ENCODE results near the gene KCNN4.
"Not testable (repeated sequence)": the region's sequence is repeated elsewhere in the genome, so short reads cannot be mapped to it uniquely, and the experiment has no call there.

Gene KCNN4

DNA sequence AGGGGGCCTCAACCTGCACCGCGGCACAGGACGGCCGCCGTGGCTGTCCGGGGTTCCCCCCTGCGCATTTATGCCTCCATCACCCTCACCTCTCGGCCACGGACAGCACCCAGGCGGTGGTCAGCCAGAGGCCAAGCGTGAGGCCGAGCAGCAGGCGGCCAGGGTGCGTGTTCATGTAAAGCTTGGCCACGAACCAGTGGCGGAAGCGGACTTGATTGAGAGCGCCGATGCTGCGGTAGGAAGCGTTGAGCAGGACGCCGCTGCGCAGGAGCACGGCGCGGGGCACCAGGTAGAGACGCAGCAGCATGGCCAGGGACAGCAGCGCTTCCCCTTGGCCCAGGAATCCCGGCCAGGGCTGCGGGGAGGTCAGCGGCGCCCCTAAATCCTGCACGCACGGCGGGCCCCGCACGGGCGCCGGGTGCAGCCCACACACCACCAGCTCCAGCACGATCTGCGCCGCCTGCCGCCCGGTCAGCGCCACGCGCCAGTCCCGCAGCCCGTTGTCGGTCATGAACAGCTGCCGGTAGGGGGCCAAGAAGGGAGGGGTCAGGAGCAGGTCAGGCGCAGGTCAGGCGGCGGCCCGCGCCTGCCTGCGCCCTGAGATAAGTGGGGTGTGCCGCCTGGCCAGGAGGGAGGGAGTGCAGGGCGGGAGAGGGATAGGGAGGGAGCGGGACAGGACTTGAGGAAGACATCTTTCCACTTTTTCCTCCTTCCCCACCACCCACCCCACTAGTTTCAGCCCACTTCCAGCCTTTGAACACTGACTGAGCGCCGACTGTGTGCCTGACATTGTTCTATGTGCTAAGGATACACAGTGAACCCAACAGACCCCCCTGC is 6.5 kb downstream of the KCNN4 start:
- no peak for DNase-seq (ENCODE audit: low read depth)

DNA sequence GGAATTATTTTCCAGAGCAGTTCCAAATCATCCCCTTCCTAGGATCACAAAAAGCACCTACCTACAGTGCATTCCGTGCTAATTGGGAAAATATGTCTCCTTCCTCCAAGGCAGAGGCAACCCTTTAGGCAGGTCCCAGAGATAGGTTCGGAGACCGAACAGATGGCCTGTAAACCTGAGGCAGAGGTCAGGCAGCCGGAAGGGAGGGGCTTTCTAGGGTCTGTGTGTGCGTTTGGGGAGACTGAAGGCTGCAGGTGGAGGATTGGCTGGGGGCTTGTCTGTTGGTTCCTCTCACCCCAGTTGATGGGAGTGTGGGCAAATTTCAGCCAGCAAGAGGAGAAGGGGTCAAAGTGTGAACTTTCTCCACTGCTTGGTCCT is 7.1 kb downstream of the KCNN4 start:
- no peak for DNase-seq (ENCODE audit: low read depth)

DNA sequence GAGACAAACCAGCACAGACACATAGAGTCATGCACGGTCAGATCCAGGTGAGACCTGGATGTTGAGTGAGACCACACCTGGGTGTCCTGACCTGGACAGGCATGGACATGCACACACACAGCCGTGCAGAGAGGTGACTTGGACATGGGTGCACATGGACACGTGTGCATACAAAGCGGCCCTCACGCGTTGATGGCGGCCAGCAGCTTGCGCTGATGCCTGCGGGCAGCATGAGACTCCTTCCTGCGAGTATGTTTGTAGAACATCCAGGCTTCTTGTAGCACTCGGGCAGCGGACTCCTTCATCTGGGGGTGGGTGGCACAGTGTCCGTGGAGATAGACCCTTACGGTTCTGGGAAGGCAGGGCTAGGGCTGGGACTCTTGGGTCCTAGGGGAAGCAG is 11.5 kb downstream of the KCNN4 start:
- DNase-seq (ENCODE audit: low read depth) = no peak

DNA sequence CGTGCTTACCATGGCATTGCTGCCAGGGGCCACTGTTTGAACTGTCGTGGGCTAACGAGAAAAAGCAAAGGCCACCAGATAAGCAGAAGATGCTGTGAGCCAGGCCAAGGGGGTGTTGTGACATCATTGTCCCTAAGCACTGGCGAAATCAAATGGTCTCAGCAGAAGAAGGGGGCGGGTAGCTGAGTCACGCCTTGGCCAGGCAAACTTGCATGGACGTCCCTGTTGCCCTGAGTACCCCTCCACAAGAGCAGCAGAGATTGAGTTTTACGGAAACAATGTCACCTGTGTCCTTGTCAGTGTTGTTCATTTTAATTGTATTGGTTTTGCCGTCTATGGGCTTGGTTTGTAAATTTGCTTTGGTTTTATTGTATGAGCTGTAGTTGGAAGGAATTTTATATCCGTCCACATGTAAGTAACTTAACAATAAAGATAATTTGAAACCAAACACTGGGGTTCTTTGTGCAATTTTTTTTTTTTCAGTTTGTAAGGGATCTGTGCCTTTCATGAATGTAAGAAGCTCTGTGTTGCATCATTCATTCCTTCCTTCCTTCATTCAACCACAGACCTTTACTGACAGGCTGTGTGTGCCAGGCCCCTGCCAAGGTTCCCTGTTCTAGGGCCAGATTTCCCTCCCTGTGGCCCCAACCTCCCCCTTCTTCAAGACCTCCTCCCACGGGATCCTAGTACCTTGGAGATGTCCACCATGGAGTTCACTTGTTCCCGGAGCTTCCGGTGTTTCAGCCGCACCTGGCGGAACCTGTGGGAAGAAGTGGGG is 12.3 kb downstream of the KCNN4 start:
- no peak for DNase-seq (ENCODE audit: low read depth)

DNA sequence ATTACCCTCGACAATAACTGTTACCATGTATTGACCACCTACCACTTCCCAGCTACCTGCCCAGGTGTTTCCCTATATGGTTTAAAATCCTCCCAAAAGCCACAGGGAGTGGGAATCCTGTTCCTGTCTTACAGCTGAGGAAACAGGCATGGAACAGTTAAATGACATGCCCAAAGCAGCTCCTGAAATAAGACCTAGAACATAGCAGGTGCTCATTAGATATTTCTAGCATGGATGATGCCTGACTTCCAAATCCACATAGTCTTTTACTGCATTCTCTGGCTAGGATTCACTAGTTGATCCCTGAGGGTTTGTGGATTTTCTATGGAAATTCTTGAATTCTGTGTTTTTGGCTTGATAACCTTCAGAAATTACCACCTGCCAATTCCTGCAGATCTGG is 13.0 kb downstream of the KCNN4 start:
- DNase-seq (ENCODE audit: low read depth) = no peak

DNA sequence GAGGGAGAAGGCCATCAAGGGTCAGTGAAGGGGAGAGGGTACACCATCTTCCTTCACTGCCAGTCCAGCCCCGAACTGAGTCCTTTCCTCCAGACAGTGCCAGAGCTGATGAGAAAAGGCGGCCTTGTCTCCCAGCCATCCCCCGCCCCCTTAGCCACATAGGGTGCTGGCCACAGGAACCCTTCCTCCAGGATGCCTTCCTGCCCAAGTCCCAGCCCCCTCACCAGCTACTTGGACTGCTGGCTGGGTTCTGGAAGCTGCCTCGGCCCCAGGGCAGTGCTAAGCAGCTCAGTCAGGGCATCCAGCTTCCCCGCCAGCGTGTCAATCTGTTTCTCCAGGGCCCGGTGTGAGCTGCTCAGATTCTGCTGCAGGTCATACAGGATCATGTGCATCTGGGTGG is 13.5 kb downstream of the KCNN4 start:
- no peak for DNase-seq (ENCODE audit: low read depth)

DNA sequence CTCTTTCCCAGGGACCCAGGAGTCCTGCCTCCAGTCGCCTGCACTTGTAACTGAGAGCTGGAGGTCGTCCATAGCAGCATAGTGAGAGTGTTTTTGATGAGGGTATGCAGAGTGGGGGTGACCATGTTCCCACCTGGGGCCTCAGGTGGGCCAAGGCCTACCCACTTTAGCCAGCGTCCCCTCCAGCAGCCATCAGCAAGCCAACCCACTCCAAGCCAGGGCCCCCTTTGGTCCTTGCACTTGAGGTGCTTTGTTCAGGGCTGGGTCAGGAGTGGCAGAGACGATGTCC is 14.1 kb downstream of the KCNN4 start:
- no peak for DNase-seq (ENCODE audit: low read depth)

DNA sequence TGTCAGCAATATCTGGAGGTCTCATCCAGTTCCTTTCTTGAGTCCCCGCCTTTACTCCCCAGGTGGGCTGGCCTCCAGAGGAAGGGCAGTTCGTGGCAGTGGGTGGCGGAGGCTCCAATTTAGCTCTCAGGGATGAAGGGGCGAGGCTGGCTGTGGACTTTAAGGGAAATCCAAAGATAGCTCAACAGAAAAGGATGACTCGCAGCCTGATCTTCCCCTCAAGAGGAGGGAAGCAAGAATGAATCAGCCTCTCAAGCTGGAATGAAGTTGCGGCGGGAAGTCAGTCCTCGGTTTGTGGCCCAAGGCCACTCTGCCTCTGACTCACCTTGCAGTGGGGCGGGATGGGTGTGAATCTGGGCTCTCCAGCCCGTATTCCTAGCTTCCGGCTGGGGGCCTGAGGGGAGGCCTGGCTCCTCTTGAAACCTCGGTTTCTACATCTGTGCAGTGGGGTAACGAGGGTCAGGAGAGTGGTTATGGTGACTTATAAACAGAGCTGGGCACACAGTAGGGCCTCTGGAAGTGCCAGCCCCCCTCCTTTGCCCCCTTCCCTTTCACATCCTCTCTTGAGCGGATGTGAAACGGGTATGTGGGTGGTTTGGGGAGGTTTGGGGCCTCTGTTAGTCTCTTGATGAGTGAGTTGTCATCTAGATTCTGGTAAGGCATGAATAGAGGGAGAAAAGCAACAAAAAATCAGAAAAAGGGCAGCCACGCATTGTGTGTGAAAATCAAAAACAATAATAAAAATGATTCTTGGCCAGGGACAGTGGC is 15.5 kb downstream of the KCNN4 start:
- peak; percentile 30 for DNase-seq (ENCODE audit: low read depth)

DNA sequence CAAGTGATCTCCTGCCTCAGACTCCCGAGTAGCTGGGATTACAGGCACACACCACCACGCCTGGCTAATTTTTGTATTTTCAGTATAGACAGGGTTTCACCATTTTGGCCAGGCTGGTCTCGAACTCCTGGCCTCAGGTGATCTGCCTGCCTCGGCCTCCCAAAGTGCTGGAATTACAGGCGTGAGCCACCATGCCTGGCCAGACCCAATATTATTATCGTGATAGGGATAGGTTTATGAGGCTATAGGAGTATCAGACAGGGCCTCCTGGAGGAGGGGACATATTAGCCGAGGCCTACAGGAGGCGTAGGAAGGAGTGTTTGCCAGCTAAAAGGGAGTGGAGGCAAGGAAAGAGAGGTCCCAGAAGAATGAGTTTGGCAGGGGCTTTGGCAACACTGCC is 16.1 kb downstream of the KCNN4 start:
- DNase-seq (ENCODE audit: low read depth) = not testable (repeated sequence)

DNA sequence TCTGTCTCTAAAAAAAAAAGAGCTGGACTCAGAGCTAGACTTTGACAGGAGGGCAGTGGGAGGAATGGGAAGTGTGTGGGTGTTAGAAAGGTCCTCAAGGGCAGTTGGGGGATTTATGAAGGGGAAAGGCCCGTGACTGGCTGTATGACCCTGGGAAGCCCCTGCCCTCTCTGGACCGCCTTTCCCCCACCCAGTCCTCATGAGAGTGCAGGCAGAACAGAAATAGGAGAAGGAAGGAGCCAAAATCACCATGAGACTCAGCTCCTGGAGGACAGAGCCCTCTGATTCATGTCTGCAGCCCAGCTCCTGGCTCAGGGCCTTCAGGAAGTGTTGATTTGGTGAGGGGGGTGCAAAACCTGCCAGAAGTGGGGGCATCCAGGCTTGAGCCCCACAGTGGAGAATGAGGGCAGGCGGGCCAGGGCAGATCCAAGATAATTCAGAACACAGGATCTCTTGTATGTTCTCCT is 17.3 kb downstream of the KCNN4 start:
- no peak for DNase-seq (ENCODE audit: low read depth)

DNA sequence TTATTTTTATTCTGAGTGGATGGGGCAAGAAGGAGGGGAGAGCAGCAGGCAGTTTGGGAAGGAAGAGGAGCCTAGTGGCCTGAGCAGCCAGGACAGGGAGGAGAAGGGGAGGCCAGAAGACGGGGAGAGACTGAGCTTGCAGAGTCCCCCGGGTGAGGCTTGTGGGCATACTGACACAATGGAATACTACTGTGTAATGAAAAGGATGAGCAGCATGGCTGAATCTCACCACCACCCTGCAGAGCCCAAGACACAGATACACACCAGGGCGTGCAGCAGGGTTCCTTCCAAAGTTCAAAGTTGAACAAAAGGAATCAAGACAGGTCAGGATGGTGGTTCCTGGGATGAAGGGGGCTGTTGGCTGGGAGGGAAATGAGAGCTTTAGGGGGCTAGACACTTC is 18.0 kb downstream of the KCNN4 start:
- no peak for DNase-seq (ENCODE audit: low read depth)

DNA sequence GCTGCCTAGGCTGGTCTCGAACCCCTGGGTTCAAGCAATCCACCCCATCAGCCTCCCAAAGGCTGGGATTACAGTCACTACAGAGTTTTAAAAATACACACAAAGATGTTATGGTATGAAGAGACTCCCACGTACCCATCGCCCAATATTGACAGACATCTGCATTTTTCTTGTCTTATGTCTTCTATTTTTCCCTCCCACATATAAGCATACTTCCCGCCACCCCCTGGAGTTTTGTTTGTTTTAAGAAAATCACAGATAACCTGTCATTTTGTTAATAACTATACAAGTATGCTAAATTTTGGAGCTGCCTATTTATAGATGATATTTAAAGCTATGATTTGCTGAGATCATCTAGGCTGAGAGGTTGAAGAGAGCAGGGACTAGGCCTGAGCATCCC is 19.8 kb downstream of the KCNN4 start:
- no peak for DNase-seq (ENCODE audit: low read depth)

DNA sequence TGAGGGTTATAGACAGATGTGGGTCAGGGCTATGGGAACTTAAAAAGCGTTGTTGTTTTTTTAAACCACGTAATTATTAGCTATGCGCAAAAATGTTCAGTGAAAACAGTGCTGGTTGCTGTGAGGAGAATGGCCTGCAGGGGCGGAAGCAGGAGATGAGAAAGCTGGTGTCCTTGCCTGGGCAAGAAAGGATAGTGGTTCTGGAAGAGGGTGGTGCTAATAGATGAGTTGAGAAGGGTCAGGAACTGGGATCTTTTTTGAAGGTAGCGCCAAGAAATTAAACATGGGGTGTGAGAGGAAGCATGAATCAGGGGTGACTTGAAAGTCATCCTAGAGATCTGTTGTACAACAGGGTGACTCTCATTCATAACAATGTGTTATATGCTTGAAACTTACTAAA is 21.3 kb downstream of the KCNN4 start:
- no peak for DNase-seq (ENCODE audit: low read depth)

DNA sequence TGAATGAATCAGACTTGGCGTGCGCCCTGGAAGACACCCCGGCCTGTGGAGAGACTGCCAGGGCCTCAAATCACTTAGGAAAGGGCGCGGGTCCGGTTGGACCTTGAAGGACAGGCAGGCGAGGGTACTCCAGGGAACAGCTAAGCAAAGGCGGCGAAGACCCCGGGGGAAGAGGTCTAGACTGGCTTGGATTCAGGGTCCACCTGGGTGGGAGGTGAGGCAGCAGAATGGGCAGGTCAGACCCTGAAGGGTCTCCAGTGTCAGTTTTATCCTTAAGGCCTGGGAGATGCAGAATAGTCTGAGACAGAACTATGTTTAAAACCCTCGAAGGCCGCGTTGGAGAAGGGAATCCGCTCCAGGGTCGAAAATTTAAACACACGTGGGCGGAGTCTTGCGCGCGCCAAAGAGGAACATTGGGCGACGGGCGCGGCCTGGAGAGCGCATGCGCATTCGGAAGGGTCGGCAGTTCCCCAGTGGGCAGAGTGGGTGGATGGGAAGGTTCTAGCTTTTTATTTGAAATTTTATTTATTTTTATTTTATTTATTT is 25.4 kb downstream of the KCNN4 start:
- DNase-seq (ENCODE audit: low read depth) = peak; percentile 59

DNA sequence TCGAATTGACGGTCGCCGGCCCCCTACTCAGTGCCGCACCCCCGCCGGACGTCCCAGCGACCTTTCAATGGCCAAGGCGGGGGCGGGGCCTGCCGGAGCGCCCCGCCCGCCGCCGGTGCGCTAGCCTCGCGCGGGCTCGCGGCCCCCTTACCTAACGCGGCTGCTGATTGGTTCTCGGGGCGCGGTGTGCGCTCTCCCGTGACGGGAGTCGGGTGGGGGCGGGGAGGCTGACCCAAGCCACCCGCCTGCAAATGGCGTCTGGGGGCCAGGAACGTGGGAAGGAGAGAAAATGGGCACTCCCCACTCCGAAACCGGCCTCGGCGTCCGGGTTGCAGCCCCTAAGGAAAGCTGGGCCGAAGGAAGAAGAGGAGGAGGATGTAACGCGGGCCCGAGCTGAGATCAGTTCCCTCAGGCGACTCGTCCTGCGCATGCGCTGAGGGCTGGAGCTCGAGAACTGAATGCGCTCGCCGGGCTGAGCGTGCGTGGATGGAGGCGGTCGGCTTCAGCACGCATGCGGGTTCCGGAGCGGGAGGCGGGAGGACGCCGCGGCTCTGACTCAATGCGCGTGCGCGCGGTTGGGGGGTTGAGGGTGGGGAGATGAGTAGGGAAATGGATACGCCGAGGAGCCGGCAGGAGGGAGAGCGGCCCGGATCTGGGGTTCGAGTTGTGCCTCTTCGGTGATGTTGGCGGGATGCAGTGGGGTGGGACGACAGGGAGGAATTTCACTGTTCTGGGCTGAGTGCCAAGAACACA is 26.1 kb downstream of the KCNN4 start, which contains the start of gene SMG9:
TSS of gene SMG9 (minus strand) at position 460 of the 753 bp plus-strand sequence. CDS start 4,221 bp downstream, outside the sequence.
- peak; percentile 94 for DNase-seq (ENCODE audit: low read depth)

DNA sequence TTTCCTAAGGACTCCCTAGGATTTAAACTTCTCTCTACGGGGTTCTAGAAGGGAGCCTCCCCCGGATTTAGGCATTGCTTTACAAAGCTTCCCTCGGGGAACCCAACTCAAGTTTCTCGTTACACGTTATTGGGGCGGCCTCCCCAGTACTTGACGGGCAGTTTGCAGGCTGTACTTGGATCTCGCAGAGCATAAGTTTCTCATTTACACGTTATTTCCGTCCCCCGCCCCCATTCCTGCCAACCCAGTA is 26.6 kb downstream of the KCNN4 start:
- DNase-seq (ENCODE audit: low read depth) = no peak

DNA sequence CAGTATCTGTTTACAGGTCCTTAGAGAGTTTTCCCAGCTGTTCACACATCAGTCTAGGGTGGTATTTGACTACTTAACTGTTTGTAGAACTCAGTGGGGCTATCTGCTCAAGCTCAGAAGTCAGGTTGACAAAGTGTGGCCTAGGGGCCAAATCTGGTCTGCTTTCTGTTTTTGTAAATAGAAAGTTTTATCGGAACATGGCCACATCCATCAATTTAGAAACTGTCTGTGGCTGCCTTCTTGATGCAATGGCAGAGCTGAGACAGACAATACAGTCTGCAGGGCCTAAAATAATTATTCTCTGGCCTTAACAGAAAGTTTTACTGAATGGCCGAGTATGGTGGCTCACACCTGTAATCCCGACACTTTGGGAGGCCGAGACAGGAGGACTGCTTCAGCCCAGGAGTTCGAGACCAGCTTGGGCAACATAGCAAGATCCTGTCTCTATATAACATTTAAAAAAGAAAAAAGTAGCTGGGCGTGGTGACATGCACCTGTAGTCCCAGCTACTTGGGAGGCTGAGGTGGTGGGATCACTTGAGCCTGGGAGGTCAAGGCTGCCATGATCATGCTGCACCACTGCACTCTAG is 28.4 kb downstream of the KCNN4 start:
- DNase-seq (ENCODE audit: low read depth) = no peak

DNA sequence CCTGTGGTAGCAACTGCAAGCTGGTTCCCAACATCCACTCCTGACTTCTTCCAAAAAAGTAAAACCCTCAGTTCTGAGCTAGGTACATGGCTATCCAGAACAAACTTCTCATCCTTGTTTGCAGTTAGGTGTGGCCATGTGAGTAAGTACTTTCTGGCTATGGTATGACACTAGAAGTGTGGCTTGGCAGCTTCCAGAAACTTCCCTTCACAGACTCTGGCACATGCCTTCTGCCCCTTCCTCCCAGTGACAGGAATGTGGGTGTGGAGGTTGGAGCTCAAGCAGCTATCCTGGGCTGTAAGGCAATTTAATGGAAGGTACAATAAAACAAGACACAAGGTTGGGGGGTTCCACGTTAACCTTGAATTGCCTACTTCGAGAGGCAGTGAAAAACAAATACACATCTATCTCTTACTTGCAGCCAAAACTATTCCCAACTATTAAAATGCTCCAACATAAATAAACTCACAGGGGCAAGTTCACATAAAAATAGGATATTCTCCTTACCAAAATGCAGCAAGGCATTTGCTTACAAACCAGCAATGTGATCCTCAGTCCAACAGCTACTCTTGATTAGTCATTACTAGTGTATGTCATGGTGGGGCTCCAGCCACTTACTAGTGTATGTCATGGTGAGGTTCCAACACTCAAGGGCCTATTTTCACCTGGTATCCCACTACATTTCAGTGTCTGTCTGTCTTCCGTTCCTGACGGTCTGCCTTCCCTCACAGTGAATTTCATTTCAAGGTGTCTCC is 29.1 kb downstream of the KCNN4 start:
- DNase-seq (ENCODE audit: low read depth) = no peak

DNA sequence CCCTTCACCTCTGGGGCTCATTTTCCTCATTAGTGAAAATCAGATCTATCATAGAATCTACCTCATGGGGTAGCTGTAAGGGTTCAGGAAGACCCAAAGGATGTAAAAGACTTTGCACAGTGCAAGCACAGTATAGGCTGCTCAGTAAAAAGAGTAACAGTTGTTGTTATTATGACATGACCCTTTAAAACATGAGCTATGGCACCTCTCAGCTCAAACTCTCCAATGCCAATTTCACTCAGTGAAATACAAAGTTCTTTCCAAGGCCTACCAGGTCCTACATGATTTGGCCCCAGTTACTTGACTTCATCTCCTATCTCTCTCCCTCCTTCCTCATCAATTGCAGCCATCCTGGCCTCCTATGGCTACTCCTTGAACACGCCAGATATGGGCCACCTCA is 30.9 kb downstream of the KCNN4 start:
- no peak for DNase-seq (ENCODE audit: low read depth)

DNA sequence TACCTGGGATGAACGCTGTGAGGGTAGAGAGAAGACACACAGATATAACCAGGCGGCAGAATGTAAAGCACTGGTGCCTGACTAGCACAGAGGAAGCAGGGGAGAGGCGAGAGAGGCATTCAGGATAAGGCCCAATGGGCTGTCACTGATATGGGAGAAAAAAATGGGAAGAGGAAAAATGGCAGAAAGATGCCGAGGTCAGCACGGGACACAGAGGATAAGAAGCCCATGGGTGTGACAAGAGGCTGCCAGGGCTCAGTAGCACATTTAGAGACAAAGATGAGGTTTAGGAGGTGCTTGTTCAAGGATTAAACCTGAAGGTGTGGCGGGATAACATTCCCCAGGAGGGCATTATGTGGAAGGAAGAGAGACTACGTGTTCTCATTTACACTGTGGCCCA is 31.6 kb downstream of the KCNN4 start:
- DNase-seq (ENCODE audit: low read depth) = no peak

DNA sequence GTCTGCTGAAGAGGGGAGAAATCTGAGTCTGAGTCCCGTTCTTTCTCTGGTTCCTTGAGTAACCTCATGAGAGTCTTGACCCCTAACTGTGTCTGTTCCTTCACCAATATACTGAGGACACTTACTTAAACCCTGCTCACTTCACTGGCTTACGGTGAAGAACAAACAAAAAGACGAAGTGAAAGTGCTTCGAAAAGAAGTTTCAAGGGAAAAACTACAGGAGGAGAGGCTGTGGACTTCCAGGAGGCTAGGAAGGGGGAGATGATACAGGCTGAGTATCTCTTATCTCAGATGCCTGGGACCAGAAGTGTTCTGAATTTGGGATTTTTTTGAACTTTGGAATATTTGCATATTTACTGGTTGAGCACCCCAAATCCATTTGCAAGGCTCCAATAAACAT is 32.1 kb downstream of the KCNN4 start:
- DNase-seq (ENCODE audit: low read depth) = no peak
